Right atrium auricular region (tissue), 2 donors: Measurements from ENCODE around the gene ARHGAP44. TPM values are rescaled to one million over a fixed set of nuclear protein-coding genes. Genes with fewer than 3 reads are reported as not detected.

Experiments used
- DNase-seq: peaks from one replicate; pipeline ENCODE4 v3.0.0-alpha.2; 2019; ENCODE audit warnings: low spot score
- H3K27ac ChIP-seq, 2 donors: fragments of 200-600 bp; sonication (generic); 1 replicate in 1 of 2; 2 replicates in 1 of 2; pipeline ENCODE4 v1.5.1; 2016 to 2019
- H3K27me3 ChIP-seq, 2 donors: fragments of 200-600 bp; sonication (generic); one replicate each; pipeline versions ENCODE4 v1.5.1 to v1.6.0; 2017 to 2019
- H3K36me3 ChIP-seq: fragments of 200-600 bp; sonication (generic); one replicate; pipeline ENCODE4 v1.5.1; 2016
- H3K4me1 ChIP-seq, 2 donors: fragments of 200-600 bp; sonication (generic); one replicate each; pipeline versions ENCODE4 v1.5.1 to v1.6.0; 2017 to 2019
- H3K4me3 ChIP-seq, 2 donors: fragments of 200-600 bp; sonication (generic); 1 replicate in 1 of 2; 2 replicates in 1 of 2; pipeline ENCODE4 v1.5.1; 2017 to 2019; ENCODE audit warnings: mild to moderate bottlenecking in 1 of 2, moderate library complexity in 1 of 2
- H3K9me3 ChIP-seq, 2 donors: fragments of 200-600 bp; sonication (generic); one replicate each; pipeline ENCODE4 v1.5.1; 2019
- CTCF ChIP-seq, 2 donors: fragments of 200-600 bp; sonication (generic); IDR thresholded peaks; one replicate each; pipeline ENCODE4 v1.5.1; 2019; ENCODE audit warnings: antibody characterized with exemption in 2 of 2
- total RNA-seq, 2 donors: library from RNA; depleted of rRNA; stranded (reverse); fragments of >200 nt; gene quantifications; one replicate each; pipeline ENCODE4 v1.1.0, GENCODE V29; 2016

ARHGAP44 gene
- total RNA-seq, 2 donors from 2014 or later, result 7.8 to 12.2 TPM

- DNase-seq, result no peak
- TF ChIP-seq CTCF (IDR thresholded peaks at IDR 0.05), result no peak
- H3K36me3 ChIP-seq, result peaks cover 100% of the 10 kb centered on the region
These were observed 207.1 kb downstream of the ARHGAP44 start for GRCh38 chr17:12996357-12996756.

GRCh38 chr17:12996941-12997340 is 207.6 kb downstream of the ARHGAP44 start:
- H3K4me1 ChIP-seq, result peaks cover 0 to 2% of the 10 kb centered on the region in 2 donors
- H3K36me3 ChIP-seq, result peaks cover 100% of the 10 kb centered on the region
- no peaks in the 10 kb centered on the region for H3K27me3 ChIP-seq
- TF ChIP-seq CTCF (IDR thresholded peaks at IDR 0.05), result no peak
- no peaks in the 10 kb centered on the region for H3K9me3 ChIP-seq
- no peak overlapping the region for H3K4me3 ChIP-seq
- no peak overlapping the region for H3K27ac ChIP-seq
- DNase-seq, result no peak

More at GRCh38 chr17:12996357-12996756, 207.1 kb downstream of the ARHGAP44 start:
- no peaks in the 10 kb centered on the region for H3K27me3 ChIP-seq
- no peak overlapping the region for H3K27ac ChIP-seq
- H3K9me3 ChIP-seq, result no peaks in the 10 kb centered on the region
- no peak overlapping the region for H3K4me3 ChIP-seq
- no peaks in the 10 kb centered on the region for H3K4me1 ChIP-seq

- Histone ChIP-seq H3K4me3 (no peak overlapping the region), H3K4me1 (peaks cover 0 to 4% of the 10 kb centered on the region in 2 donors), H3K27me3 (no peaks in the 10 kb centered on the region), H3K36me3 (peaks cover 97% of the 10 kb centered on the region), H3K9me3 (no peaks in the 10 kb centered on the region), H3K27ac (no peak overlapping the region)
- DNase-seq, result no peak
- TF ChIP-seq CTCF (IDR thresholded peaks at IDR 0.05), result no peak
These were observed 209.2 kb downstream of the ARHGAP44 start for GRCh38 chr17:12998461-12998860.

GRCh38 chr17:12998874-12999273 is 209.6 kb downstream of the ARHGAP44 start:
- no peak overlapping the region for H3K27ac ChIP-seq
- no peak for TF ChIP-seq CTCF (IDR thresholded peaks at IDR 0.05)
- H3K9me3 ChIP-seq, result no peaks in the 10 kb centered on the region
- peaks cover 0 to 4% of the 10 kb centered on the region in 2 donors for H3K4me1 ChIP-seq
- H3K27me3 ChIP-seq, result no peaks in the 10 kb centered on the region
- no peak for DNase-seq
- no peak overlapping the region for H3K4me3 ChIP-seq
- H3K36me3 ChIP-seq, result peaks cover 97% of the 10 kb centered on the region

GRCh38 chr17:13000561-13000960 is 211.3 kb downstream of the ARHGAP44 start:
- Histone ChIP-seq H3K4me1 (peaks cover 0 to 4% of the 10 kb centered on the region in 2 donors), H3K9me3 (no peaks in the 10 kb centered on the region), H3K36me3 (peaks cover 97% of the 10 kb centered on the region), H3K27ac (no peak overlapping the region), H3K4me3 (no peak overlapping the region), H3K27me3 (no peaks in the 10 kb centered on the region)
- no peak for TF ChIP-seq CTCF (IDR thresholded peaks at IDR 0.05)
- DNase-seq, result no peak

GRCh38 chr17:13001991-13002615 is 212.8 kb downstream of the ARHGAP44 start:
- no peak overlapping the region for H3K27ac ChIP-seq
- DNase-seq, result no peak
- peaks cover 92% of the 10 kb centered on the region for H3K36me3 ChIP-seq
- no peaks in the 10 kb centered on the region for H3K27me3 ChIP-seq
- no peak for TF ChIP-seq CTCF (IDR thresholded peaks at IDR 0.05)
- no peak overlapping the region for H3K4me3 ChIP-seq
- H3K4me1 ChIP-seq, result peaks cover 0 to 4% of the 10 kb centered on the region in 2 donors
- no peaks in the 10 kb centered on the region for H3K9me3 ChIP-seq
